Natural killer cell (primary cell): Measurements from ENCODE around the gene MARCHF6. TPM values are rescaled to one million over a fixed set of nuclear protein-coding genes. Genes with fewer than 3 reads are reported as not detected.

Experiments
- ATAC-seq, 3 donors: fragments of 150-1000 bp in 2 of 3; fragments of 200-7000 bp in 1 of 3; cut with Tn5 transposase; 1 replicate in 1 of 3; 2 replicates in 2 of 3; pipeline ENCODE4 v1.10.0; 2021; ENCODE audit warnings: mild to moderate bottlenecking in 2 of 3, moderate library complexity in 2 of 3
- DNase-seq, 2 donors: peaks; one replicate each; pipeline versions ENCODE4 v3.0.0 to v3.0.0-alpha.2; 2013 to 2021; ENCODE audit warnings: mixed read lengths in 1 of 2
- H3K27ac ChIP-seq: one replicate; pipeline ENCODE4 v1.5.1; 2013; ENCODE audit warnings: mild to moderate bottlenecking, low read length
- H3K27me3 ChIP-seq: one replicate; pipeline ENCODE4 v1.6.1; 2013; ENCODE audit warnings: low read length; ENCODE audit not compliant: control insufficient read depth, insufficient read depth
- H3K36me3 ChIP-seq: one replicate; pipeline ENCODE4 v1.6.1; 2013; ENCODE audit warnings: low read length; ENCODE audit not compliant: control insufficient read depth, insufficient read depth
- H3K4me1 ChIP-seq: one replicate; pipeline ENCODE4 v1.6.1; 2013; ENCODE audit warnings: low read length; ENCODE audit not compliant: control insufficient read depth, insufficient read depth
- H3K4me3 ChIP-seq: one replicate; pipeline ENCODE4 v1.5.1; 2013; ENCODE audit warnings: low read length
- H3K9me3 ChIP-seq: one replicate; pipeline ENCODE4 v1.6.1; 2013; ENCODE audit warnings: low read length; ENCODE audit not compliant: control insufficient read depth, insufficient read depth
- H3K27ac Mint-ChIP-seq, 2 donors: one replicate each; pipeline ENCODE4 v1.8.0; 2022; ENCODE audit warnings: mild to moderate bottlenecking in 2 of 2, mixed read lengths in 2 of 2, moderate library complexity in 1 of 2
- H3K27me3 Mint-ChIP-seq, 2 donors: one replicate each; pipeline ENCODE4 v1.8.0; 2022; ENCODE audit warnings: low read depth in 2 of 2, mixed read lengths in 2 of 2
- H3K36me3 Mint-ChIP-seq: one replicate; pipeline ENCODE4 v1.8.0; 2022; ENCODE audit warnings: mixed read lengths
- H3K4me1 Mint-ChIP-seq, 2 donors: one replicate each; pipeline ENCODE4 v1.8.0; 2022; ENCODE audit warnings: mixed read lengths in 2 of 2
- H3K4me3 Mint-ChIP-seq: one replicate; pipeline ENCODE4 v1.8.0; 2022; ENCODE audit warnings: mild to moderate bottlenecking, moderate library complexity, mixed read lengths
- H3K9me3 Mint-ChIP-seq, 2 donors: one replicate each; pipeline ENCODE4 v1.8.0; 2022; ENCODE audit warnings: mixed read lengths in 2 of 2
- WGBS: methylation state at CpG from one replicate; pipeline ENCODE4 v1.1.7; 2013; ENCODE audit warnings: missing lambda C conversion rate; ENCODE audit not compliant: insufficient coverage; 5-methylcytosine and 5-hydroxymethylcytosine counted together
- intact Hi-C: fragments of 100-400 bp; cut with micrococcal nuclease; formaldehyde crosslinking; loops from one replicate; pipeline ENCODE4 v1.14.2; 2022
- total RNA-seq, 4 donors: library from RNA; stranded (reverse); fragments of 120-200 nt in 1 of 4; gene quantifications; one replicate each; pipeline versions ENCODE4 v1.2.3 to v1.2.4, GENCODE V29; 2013 to 2022
- TF ChIP-seq, protein P1 (sequence below): fragments of 200-600 bp; IDR thresholded peaks from one replicate; pipeline ENCODE4 v1.8.0; 2022; ENCODE audit warnings: antibody characterized with exemption

Gene MARCHF6
- total RNA-seq, 3 donors from 2014 or later (not counting 1 experiment from before 2014, with no cell fraction given): 160 to 173 (median 164) TPM

- ATAC-seq: no peak
- H3K9me3 Mint-ChIP-seq: no peaks in the 10 kb centered on the region
- Histone ChIP-seq H3K4me1 (no peaks in the 10 kb centered on the region), H3K4me3 (no peak overlapping the region), H3K36me3 (no peaks in the 10 kb centered on the region), H3K27ac (no peak overlapping the region), H3K9me3 (no peaks in the 10 kb centered on the region), H3K27me3 (peaks cover 4% of the 10 kb centered on the region)
- H3K27ac Mint-ChIP-seq: no peak overlapping the region
- peaks cover 8 to 14% of the 10 kb centered on the region in 2 donors for H3K4me1 Mint-ChIP-seq
- TF ChIP-seq, protein P1, sequence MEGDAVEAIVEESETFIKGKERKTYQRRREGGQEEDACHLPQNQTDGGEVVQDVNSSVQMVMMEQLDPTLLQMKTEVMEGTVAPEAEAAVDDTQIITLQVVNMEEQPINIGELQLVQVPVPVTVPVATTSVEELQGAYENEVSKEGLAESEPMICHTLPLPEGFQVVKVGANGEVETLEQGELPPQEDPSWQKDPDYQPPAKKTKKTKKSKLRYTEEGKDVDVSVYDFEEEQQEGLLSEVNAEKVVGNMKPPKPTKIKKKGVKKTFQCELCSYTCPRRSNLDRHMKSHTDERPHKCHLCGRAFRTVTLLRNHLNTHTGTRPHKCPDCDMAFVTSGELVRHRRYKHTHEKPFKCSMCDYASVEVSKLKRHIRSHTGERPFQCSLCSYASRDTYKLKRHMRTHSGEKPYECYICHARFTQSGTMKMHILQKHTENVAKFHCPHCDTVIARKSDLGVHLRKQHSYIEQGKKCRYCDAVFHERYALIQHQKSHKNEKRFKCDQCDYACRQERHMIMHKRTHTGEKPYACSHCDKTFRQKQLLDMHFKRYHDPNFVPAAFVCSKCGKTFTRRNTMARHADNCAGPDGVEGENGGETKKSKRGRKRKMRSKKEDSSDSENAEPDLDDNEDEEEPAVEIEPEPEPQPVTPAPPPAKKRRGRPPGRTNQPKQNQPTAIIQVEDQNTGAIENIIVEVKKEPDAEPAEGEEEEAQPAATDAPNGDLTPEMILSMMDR: no peak
- WGBS: 92% methylated on average over 5 of the region's 5 CpGs
- H3K27me3 Mint-ChIP-seq: peaks cover 13 to 14% of the 10 kb centered on the region in 2 donors
- no peak for DNase-seq
- H3K4me3 Mint-ChIP-seq: peak overlapping the region; percentile 35
- intact Hi-C loops: no loop called here
- H3K36me3 Mint-ChIP-seq: no peaks in the 10 kb centered on the region
Observed at GRCh38 chr5:10306114-10306513, 47.4 kb upstream of the MARCHF6 start.

DNA sequence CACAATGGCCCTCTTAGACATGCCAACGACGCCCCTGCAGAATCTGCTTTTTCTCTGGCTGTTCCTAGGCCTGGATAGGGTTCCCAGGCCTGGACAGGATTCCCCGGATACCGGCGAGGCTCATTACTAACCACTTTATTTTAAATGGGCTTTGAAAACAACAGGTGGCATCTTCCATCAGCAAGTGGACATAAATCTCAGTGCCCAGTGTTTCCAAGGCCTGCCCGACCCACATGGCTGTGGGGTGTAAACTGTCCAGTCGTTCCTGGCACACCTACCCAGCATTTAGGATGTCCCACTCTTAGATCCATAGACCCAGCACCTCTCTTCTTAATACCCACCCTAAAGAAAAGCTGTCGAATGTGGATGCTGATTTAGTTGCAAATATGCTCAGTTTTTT, 46.7 kb upstream of the MARCHF6 start:
- no peaks in the 10 kb centered on the region for H3K9me3 ChIP-seq
- H3K27ac ChIP-seq: no peak overlapping the region
- peaks cover 8 to 14% of the 10 kb centered on the region in 2 donors for H3K4me1 Mint-ChIP-seq
- TF ChIP-seq, protein P1: no peak
- H3K36me3 ChIP-seq: no peaks in the 10 kb centered on the region
- H3K27ac Mint-ChIP-seq: no peak overlapping the region
- H3K27me3 ChIP-seq: peaks cover 4% of the 10 kb centered on the region
- intact Hi-C loops: no loop called here
- no peaks in the 10 kb centered on the region for H3K36me3 Mint-ChIP-seq
- no peak overlapping the region for H3K4me3 ChIP-seq
- ATAC-seq (no peak), DNase-seq (no peak)
- H3K27me3 Mint-ChIP-seq: peaks cover 14 to 15% of the 10 kb centered on the region in 2 donors
- H3K4me1 ChIP-seq: no peaks in the 10 kb centered on the region
- 89% methylated on average over 7 of the region's 8 CpGs for WGBS
- H3K9me3 Mint-ChIP-seq: no peaks in the 10 kb centered on the region
- H3K4me3 Mint-ChIP-seq: peak overlapping the region; percentile 95

GRCh38 chr5:10307206-10308148, 46.0 kb upstream of the MARCHF6 start, which contains the start of gene CMBL:
CMBL (minus strand) TSS chr5:10307902; CDS start chr5:10290762, 17,140 bp downstream.
- WGBS: 2% methylated on average over 53 of the region's 56 CpGs
- H3K9me3 ChIP-seq: no peaks in the 10 kb centered on the region
- H3K4me3 Mint-ChIP-seq: peak within 1 kb of the TSS; percentile 95
- ATAC-seq: peak; percentile 71 to 89 (median 85)
- H3K4me3 ChIP-seq: peak within 1 kb of the TSS; percentile 37
- no peaks in the 10 kb centered on the region for H3K36me3 ChIP-seq
- intact Hi-C loops: no loop called here
- H3K27ac ChIP-seq: no peak within 1 kb of the TSS
- H3K27ac Mint-ChIP-seq: peak within 1 kb of the TSS in 1 of 2 donors; percentile 85
- DNase-seq: peak; percentile 21 to 35
- TF ChIP-seq, protein P1: no peak
- peaks cover 4% of the 10 kb centered on the region for H3K27me3 ChIP-seq
- H3K4me1 Mint-ChIP-seq: peaks cover 8 to 14% of the 10 kb centered on the region in 2 donors
- no peaks in the 10 kb centered on the region for H3K36me3 Mint-ChIP-seq
- H3K9me3 Mint-ChIP-seq: no peaks in the 10 kb centered on the region
- H3K27me3 Mint-ChIP-seq: peaks cover 14 to 15% of the 10 kb centered on the region in 2 donors
- no peaks in the 10 kb centered on the region for H3K4me1 ChIP-seq
